ENCODE results near the gene RAD51B.

The RAD51B gene

DNA sequence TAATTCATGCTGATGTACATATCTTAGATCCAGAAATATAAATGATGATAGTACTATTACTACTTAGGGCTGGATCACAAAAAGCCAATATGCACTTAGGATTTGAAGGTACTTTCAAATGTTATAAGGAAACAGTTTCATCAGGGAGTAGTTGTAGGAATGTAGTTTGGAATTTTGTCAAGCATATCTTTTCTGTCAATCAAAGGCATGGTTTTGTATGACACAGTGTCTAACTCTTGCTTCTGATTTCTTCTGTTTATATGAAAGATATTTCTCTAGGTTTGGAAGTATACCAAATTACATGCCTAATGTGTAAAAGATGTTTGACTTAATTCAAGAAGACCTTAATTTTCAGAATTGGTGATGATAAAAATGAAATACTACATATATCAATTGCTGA, 135.7 kb downstream of the RAD51B start:
- H3K4me3 ChIP-seq (ENCODE audit: low read depth, low read length): no peak overlapping the region
- no peak for TF ChIP-seq ZNF623 (tag by site-specific recombination; IDR thresholded peaks at IDR 0.05)
- no peak for TF ChIP-seq ZSCAN23 (tag by site-specific recombination; IDR thresholded peaks at IDR 0.05)
- no peak for TF ChIP-seq MEIS1 (CRISPR knock-in tag; IDR thresholded peaks at IDR 0.05; ENCODE audit: borderline replicate concordance)
- TF ChIP-seq OVOL3 (tag by site-specific recombination; IDR thresholded peaks at IDR 0.05): no peak
- TF ChIP-seq ZNF24 (tag by site-specific recombination; IDR thresholded peaks at IDR 0.05): no peak
- no peak for TF ChIP-seq PRDM1 (tag by site-specific recombination; IDR thresholded peaks at IDR 0.05)
- TF ChIP-seq HOXD13 (CRISPR knock-in tag; IDR thresholded peaks at IDR 0.05; ENCODE audit: borderline replicate concordance): no peak
- no peaks in the 10 kb centered on the region for H3K9me3 ChIP-seq (ENCODE audit: control insufficient read depth, insufficient read depth, low read depth, low read length)
- H3K27ac ChIP-seq (ENCODE audit: extremely low read depth, low read depth, low read length): no peak overlapping the region
- H3K36me3 ChIP-seq (ENCODE audit: control insufficient read depth in 2 of 2, insufficient read depth in 1 of 2, low read length in 2 of 2): no peaks in the 10 kb centered on the region; a peak in 1 of 3 replicates
- ChIA-PET CTCF (no interaction called here), POLR2A (no interaction called here)
- H3K4me1 ChIP-seq (ENCODE audit: control insufficient read depth, insufficient read depth, low read length): no peaks in the 10 kb centered on the region; the same call in 1 of the 2 replicates

DNA sequence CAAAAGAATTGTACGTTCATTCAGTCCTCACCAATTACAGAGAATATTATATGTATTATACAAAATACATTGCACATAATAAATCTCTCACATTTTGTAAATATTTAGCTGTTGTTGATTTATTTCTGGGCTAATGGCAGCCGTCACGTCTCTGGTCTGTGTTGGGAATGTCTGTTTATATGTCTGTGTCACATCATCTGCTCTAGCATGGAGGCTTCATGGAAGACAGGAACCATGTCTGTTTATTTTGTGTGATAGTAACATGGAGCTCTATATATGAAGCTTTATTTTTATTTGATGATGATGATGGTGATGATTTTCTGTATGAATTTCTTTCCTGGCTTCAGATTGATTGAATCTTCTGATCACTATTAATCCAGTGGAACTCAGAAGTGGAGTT, 138.4 kb downstream of the RAD51B start:
- ChIA-PET CTCF (interaction anchor here (0.6 to 1.4 kb wide), 4 partner anchors 14 to 76 kb away, joined by 3 to 5 read pairs (median 4); no protein-coding TSS in a partner anchor), POLR2A (no interaction called here)
- H3K4me1 ChIP-seq (ENCODE audit: control insufficient read depth, insufficient read depth, low read length): no peaks in the 10 kb centered on the region; the same call in 1 of the 2 replicates

DNA sequence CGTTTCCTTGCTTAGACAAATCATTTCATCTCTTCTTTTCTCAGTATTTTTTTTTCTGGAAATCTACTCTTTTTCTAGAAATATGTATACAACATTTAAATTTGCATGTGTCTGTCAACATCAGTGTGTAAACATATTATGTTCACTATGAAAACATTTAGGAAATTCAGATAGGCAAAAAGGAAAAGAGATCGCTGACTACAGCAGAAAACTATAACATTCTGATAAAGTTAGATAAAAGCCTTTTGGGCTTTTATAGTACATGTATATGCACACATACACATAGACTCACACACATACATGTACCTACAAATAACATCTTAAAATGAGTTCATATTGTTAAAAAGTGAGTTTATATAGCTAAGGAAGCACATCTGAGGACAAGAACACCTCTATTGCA, 142.1 kb downstream of the RAD51B start:
- no peaks in the 10 kb centered on the region; a peak in 1 of 3 replicates for H3K36me3 ChIP-seq (ENCODE audit: control insufficient read depth in 2 of 2, insufficient read depth in 1 of 2, low read length in 2 of 2)
- ChIA-PET POLR2A (no interaction called here), CTCF (no interaction called here)
- peaks cover 7% of the 10 kb centered on the region for H3K4me1 ChIP-seq (ENCODE audit: control insufficient read depth, insufficient read depth, low read length)
- H3K27ac ChIP-seq (ENCODE audit: extremely low read depth, low read depth, low read length): no peak overlapping the region
- no peaks in the 10 kb centered on the region for H3K9me3 ChIP-seq (ENCODE audit: control insufficient read depth, insufficient read depth, low read depth, low read length)
- no peak overlapping the region for H3K4me3 ChIP-seq (ENCODE audit: low read depth, low read length)
- TF ChIP-seq ZNF654 (tag by site-specific recombination; IDR thresholded peaks at IDR 0.05; ENCODE audit: low read depth) (no peak), ZNF350 (tag by site-specific recombination; IDR thresholded peaks at IDR 0.05) (no peak), ZNF549 (tag by site-specific recombination; IDR thresholded peaks at IDR 0.05) (no peak), ZNF677 (tag by site-specific recombination; IDR thresholded peaks at IDR 0.05) (no peak), ZNF202 (tag by site-specific recombination; IDR thresholded peaks at IDR 0.05; ENCODE audit: borderline replicate concordance) (no peak), HOXD13 (CRISPR knock-in tag; IDR thresholded peaks at IDR 0.05; ENCODE audit: borderline replicate concordance) (no peak), ZBTB17 (tag by site-specific recombination; IDR thresholded peaks at IDR 0.05) (no peak), HOXA7 (CRISPR knock-in tag; IDR thresholded peaks at IDR 0.05; ENCODE audit: borderline replicate concordance) (no peak), ZNF473 (tag by site-specific recombination; IDR thresholded peaks at IDR 0.05) (no peak), ZNF658 (tag by site-specific recombination; IDR thresholded peaks at IDR 0.05) (no peak), ZNF426 (tag by site-specific recombination; IDR thresholded peaks at IDR 0.05) (no peak)
- TF ChIP-seq, protein P1, sequence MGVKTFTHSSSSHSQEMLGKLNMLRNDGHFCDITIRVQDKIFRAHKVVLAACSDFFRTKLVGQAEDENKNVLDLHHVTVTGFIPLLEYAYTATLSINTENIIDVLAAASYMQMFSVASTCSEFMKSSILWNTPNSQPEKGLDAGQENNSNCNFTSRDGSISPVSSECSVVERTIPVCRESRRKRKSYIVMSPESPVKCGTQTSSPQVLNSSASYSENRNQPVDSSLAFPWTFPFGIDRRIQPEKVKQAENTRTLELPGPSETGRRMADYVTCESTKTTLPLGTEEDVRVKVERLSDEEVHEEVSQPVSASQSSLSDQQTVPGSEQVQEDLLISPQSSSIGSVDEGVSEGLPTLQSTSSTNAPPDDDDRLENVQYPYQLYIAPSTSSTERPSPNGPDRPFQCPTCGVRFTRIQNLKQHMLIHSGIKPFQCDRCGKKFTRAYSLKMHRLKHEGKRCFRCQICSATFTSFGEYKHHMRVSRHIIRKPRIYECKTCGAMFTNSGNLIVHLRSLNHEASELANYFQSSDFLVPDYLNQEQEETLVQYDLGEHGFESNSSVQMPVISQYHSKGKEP (tag by site-specific recombination; IDR thresholded peaks at IDR 0.05): no peak
- TF ChIP-seq, protein P2, sequence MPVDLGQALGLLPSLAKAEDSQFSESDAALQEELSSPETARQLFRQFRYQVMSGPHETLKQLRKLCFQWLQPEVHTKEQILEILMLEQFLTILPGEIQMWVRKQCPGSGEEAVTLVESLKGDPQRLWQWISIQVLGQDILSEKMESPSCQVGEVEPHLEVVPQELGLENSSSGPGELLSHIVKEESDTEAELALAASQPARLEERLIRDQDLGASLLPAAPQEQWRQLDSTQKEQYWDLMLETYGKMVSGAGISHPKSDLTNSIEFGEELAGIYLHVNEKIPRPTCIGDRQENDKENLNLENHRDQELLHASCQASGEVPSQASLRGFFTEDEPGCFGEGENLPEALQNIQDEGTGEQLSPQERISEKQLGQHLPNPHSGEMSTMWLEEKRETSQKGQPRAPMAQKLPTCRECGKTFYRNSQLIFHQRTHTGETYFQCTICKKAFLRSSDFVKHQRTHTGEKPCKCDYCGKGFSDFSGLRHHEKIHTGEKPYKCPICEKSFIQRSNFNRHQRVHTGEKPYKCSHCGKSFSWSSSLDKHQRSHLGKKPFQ (tag by site-specific recombination; IDR thresholded peaks at IDR 0.05): no peak

More for the DNA sequence above, 138.4 kb downstream of the RAD51B start:
- TF ChIP-seq ZBTB1 (tag by site-specific recombination; IDR thresholded peaks at IDR 0.05) (no peak), ZNF335 (tag by site-specific recombination; conservative IDR thresholded peaks at IDR 0.05) (no peak), ZNF664 (tag by site-specific recombination; IDR thresholded peaks at IDR 0.05) (no peak), ZNF248 (tag by site-specific recombination; IDR thresholded peaks at IDR 0.05) (no peak), ZNF223 (tag by site-specific recombination; IDR thresholded peaks at IDR 0.05) (no peak), ZFP37 (tag by site-specific recombination; IDR thresholded peaks at IDR 0.05) (no peak), IKZF3 (tag by site-specific recombination; IDR thresholded peaks at IDR 0.05) (no peak), ZNF514 (tag by site-specific recombination; IDR thresholded peaks at IDR 0.05) (no peak), ZNF423 (tag by site-specific recombination; IDR thresholded peaks at IDR 0.05) (no peak)
- TF ChIP-seq, protein P3, sequence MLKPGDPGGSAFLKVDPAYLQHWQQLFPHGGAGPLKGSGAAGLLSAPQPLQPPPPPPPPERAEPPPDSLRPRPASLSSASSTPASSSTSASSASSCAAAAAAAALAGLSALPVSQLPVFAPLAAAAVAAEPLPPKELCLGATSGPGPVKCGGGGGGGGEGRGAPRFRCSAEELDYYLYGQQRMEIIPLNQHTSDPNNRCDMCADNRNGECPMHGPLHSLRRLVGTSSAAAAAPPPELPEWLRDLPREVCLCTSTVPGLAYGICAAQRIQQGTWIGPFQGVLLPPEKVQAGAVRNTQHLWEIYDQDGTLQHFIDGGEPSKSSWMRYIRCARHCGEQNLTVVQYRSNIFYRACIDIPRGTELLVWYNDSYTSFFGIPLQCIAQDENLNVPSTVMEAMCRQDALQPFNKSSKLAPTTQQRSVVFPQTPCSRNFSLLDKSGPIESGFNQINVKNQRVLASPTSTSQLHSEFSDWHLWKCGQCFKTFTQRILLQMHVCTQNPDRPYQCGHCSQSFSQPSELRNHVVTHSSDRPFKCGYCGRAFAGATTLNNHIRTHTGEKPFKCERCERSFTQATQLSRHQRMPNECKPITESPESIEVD (tag by site-specific recombination; IDR thresholded peaks at IDR 0.05): no peak
- TF ChIP-seq, protein P4, sequence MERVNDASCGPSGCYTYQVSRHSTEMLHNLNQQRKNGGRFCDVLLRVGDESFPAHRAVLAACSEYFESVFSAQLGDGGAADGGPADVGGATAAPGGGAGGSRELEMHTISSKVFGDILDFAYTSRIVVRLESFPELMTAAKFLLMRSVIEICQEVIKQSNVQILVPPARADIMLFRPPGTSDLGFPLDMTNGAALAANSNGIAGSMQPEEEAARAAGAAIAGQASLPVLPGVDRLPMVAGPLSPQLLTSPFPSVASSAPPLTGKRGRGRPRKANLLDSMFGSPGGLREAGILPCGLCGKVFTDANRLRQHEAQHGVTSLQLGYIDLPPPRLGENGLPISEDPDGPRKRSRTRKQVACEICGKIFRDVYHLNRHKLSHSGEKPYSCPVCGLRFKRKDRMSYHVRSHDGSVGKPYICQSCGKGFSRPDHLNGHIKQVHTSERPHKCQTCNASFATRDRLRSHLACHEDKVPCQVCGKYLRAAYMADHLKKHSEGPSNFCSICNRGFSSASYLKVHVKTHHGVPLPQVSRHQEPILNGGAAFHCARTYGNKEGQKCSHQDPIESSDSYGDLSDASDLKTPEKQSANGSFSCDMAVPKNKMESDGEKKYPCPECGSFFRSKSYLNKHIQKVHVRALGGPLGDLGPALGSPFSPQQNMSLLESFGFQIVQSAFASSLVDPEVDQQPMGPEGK (tag by site-specific recombination; IDR thresholded peaks at IDR 0.05): no peak
- Histone ChIP-seq H3K27ac (ENCODE audit: extremely low read depth, low read depth, low read length) (no peak overlapping the region), H3K36me3 (ENCODE audit: control insufficient read depth in 2 of 2, insufficient read depth in 1 of 2, low read length in 2 of 2) (no peaks in the 10 kb centered on the region; a peak in 1 of 3 replicates), H3K9me3 (ENCODE audit: control insufficient read depth, insufficient read depth, low read depth, low read length) (no peaks in the 10 kb centered on the region), H3K4me3 (ENCODE audit: low read depth, low read length) (no peak overlapping the region)

Measured in HEK293 (cell line).